ENCODE data around the gene PM20D1.
"Not testable (repeated sequence)": the region's sequence is repeated elsewhere in the genome, so short reads cannot be mapped to it uniquely, and the experiment has no call there.

The PM20D1 gene

DNA sequence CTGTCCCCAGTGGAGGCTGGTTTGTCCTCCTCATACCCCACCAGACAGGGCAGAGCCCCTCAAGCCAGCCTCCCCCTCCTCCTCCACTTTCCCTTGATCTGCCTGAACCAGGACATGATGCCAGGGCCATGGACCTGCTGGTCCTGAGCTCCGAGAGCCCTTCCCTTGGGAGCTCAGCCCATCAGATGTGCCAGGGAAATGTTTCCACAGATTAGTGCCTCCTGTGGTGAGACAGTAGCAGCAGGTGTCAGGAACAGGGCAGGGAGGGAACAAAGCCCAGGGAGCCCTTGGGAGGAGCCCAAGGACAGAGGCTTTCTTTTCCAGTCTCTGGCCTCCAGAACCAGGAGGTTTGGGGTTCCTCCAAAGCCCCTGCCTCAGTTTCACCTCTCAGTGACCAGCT lies 22.3 kb downstream of the PM20D1 start:
- no peak overlapping the region for H3K4me3 ChIP-seq (ENCODE audit: low read depth, low read length)
- no peak overlapping the region for H3K27ac ChIP-seq
- no peaks in the 10 kb centered on the region for H3K36me3 ChIP-seq (replicated peaks)
- in situ Hi-C loops (cut with HindIII; ENCODE audit: low pct_ligation_motif_present, low sequenced_read_pairs), result no loop called here
- TF ChIP-seq, protein P1, sequence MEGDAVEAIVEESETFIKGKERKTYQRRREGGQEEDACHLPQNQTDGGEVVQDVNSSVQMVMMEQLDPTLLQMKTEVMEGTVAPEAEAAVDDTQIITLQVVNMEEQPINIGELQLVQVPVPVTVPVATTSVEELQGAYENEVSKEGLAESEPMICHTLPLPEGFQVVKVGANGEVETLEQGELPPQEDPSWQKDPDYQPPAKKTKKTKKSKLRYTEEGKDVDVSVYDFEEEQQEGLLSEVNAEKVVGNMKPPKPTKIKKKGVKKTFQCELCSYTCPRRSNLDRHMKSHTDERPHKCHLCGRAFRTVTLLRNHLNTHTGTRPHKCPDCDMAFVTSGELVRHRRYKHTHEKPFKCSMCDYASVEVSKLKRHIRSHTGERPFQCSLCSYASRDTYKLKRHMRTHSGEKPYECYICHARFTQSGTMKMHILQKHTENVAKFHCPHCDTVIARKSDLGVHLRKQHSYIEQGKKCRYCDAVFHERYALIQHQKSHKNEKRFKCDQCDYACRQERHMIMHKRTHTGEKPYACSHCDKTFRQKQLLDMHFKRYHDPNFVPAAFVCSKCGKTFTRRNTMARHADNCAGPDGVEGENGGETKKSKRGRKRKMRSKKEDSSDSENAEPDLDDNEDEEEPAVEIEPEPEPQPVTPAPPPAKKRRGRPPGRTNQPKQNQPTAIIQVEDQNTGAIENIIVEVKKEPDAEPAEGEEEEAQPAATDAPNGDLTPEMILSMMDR (IDR thresholded peaks at IDR 0.05; ENCODE audit: low read depth, low read length, missing control alignments), result peak; percentile 2
- H3K27me3 ChIP-seq (replicated peaks), result peaks cover 31% of the 10 kb centered on the region
- no peak for DNase-seq

DNA sequence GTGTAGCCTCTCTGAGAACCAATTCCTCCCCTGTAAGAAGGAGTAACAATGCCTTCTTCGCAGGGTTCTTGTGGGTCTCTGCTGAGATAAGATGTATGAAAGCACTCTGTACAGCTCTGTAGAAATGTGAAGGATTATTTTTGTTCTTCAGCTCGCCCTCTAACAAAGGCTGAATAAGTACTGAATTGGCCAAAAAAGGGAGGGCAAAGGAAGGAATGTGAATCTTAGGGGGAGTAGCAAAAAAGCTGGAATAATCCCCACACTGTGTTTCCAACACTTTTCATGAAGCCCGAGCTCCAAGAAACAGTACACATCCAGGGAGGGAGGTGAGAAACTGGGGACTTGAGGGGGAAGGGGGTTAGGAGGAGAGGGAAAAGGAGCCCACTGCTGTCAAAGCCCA lies 22.9 kb downstream of the PM20D1 start:
- H3K36me3 ChIP-seq (replicated peaks), result no peaks in the 10 kb centered on the region
- H3K4me3 ChIP-seq (ENCODE audit: low read depth, low read length), result no peak overlapping the region
- peaks cover 31% of the 10 kb centered on the region for H3K27me3 ChIP-seq (replicated peaks)
- no peak overlapping the region for H3K27ac ChIP-seq
- in situ Hi-C loops (cut with HindIII; ENCODE audit: low pct_ligation_motif_present, low sequenced_read_pairs), result no loop called here
- DNase-seq, result no peak
- TF ChIP-seq, protein P1 (IDR thresholded peaks at IDR 0.05; ENCODE audit: low read depth, low read length, missing control alignments), result no peak

DNA sequence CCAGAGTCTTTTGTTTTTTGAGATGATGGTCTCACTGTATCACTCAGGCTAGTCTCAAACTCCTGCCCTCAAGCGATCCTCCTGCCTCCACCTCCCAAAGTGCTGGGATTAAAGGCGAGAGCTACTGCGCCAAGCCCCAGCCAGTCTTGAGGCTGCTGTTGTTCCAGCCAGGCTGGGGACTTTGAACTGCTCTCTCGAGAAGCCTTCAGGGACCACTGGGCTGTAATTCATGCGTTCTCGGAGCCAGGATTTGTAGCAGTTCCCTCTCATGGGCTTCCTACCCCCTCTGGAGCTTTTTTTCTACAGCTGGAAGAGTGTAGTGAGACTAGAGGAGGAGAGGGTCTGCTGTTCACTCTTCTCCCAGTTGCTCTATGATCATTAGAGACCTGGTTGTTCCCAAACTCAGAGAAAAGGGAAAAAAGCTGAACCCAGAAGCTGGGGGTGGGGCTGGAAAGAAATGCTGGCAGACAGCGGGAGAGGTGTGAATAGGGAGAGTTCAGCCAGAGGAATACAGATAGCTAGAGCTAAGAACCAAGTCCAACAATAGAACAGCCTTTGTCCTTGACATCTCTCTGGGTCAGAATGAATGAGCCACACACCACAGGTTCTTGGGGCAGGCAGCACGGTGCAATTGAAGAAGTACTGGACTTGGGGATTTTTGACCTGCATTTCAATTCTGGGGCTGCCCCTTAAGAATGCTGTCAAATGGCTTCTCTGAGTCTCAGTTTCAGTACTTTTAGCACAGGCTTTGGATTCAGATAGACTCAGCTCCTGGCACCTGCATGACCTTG lies 23.7 kb downstream of the PM20D1 start:
- TF ChIP-seq, protein P1 (IDR thresholded peaks at IDR 0.05; ENCODE audit: low read depth, low read length, missing control alignments), result no peak
- no peak overlapping the region for H3K27ac ChIP-seq
- DNase-seq, result no peak
- in situ Hi-C loops (cut with HindIII; ENCODE audit: low pct_ligation_motif_present, low sequenced_read_pairs), result no loop called here
- peaks cover 31% of the 10 kb centered on the region for H3K27me3 ChIP-seq (replicated peaks)
- no peak overlapping the region for H3K4me3 ChIP-seq (ENCODE audit: low read depth, low read length)
- no peaks in the 10 kb centered on the region for H3K36me3 ChIP-seq (replicated peaks)

DNA sequence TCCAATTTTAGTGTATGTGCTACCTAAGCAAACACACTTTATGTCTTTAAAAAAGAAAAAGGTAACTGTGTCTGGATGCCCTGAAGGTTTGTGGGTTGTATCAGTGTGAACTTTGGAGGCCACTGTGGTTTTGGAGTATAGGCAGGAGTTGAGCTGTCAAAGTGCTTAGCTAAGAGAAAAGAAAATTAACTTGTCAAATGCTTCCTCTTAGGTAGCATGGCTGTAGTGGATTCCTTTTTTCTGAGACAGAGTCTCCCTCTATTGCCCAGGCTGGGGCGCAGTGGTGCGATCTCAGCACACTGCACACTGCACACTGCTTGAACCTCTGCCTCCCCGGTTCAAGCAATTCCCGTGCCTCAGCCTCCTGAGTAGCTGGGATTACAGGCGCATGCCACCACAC lies 25.8 kb downstream of the PM20D1 start:
- in situ Hi-C loops (cut with HindIII; ENCODE audit: low pct_ligation_motif_present, low sequenced_read_pairs), result no loop called here
- no peak overlapping the region for H3K27ac ChIP-seq
- TF ChIP-seq, protein P1 (IDR thresholded peaks at IDR 0.05; ENCODE audit: low read depth, low read length, missing control alignments), result no peak
- DNase-seq, result no peak
- H3K4me3 ChIP-seq (ENCODE audit: low read depth, low read length), result no peak overlapping the region
- H3K36me3 ChIP-seq (replicated peaks), result no peaks in the 10 kb centered on the region
- peaks cover 30% of the 10 kb centered on the region for H3K27me3 ChIP-seq (replicated peaks)

DNA sequence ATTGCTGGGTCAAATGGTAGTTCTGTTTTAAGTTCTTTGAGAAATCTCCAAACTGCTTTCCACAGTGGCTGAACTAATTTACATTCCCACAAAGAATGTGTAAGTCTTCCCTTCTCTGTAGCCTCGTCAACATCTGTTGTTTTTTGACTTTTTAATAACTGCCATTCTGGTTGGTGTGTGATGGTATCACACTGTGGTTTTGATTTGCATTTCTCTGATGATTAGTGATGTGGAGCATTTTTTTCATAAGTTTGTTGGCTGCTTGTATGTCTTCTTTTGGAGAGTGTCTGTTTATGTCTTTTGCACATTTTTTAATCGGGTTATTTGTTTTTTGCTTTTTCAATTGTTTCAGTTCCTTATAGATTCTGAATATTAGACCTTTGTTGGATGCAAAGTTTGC lies 26.7 kb downstream of the PM20D1 start:
- H3K4me3 ChIP-seq (ENCODE audit: low read depth, low read length); H3K36me3 ChIP-seq (replicated peaks); in situ Hi-C loops (cut with HindIII; ENCODE audit: low pct_ligation_motif_present, low sequenced_read_pairs); H3K27ac ChIP-seq; DNase-seq: not testable (repeated sequence)
- peaks cover 24% of the 10 kb centered on the region for H3K27me3 ChIP-seq (replicated peaks)

DNA sequence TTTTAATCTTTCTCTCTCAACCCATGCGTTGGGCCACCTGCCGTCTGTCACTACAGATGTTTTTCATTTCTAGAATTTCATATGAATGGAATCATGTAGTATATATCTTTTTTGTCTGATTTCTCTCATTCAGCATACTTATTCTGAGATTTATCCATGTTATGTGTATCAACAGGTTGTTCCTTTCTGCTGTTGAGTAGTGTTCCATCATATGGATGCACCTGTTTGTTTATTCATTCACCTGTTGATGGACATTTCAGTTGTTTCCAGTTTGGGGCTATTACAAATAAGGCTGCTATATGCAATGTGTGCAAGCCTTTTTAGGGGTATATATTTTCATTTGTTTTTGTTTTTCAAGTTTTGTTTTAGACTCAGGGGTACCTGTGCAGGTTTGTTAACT lies 27.5 kb downstream of the PM20D1 start:
- Histone ChIP-seq H3K4me3 (ENCODE audit: low read depth, low read length) (no peak overlapping the region), H3K36me3 (replicated peaks) (no peaks in the 10 kb centered on the region), H3K27ac (no peak overlapping the region), H3K27me3 (replicated peaks) (peaks cover 15% of the 10 kb centered on the region)
- TF ChIP-seq, protein P1 (IDR thresholded peaks at IDR 0.05; ENCODE audit: low read depth, low read length, missing control alignments), result no peak
- DNase-seq, result no peak
- in situ Hi-C loops (cut with HindIII; ENCODE audit: low pct_ligation_motif_present, low sequenced_read_pairs), result no loop called here
